ENCODE measurements around the gene METTL25.

DNA sequence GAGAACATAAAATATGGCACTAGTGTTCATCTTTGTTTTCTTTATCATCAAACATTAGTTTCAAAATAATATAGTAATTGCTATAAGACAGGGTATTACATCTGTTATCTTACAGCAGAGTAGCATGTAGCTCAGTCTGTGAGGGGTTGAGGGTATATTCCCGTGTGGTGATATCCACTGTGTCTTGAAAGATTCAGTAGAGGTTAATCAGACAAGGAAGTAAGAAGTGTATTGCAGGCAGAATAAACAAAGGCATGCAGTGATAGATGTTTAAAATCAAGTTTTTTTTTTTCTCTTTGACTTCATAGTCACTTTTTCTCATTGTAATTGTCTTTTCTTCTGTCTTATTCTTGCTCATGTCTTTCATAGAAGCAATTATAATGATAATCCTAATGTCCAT, 48.3 kb downstream of the METTL25 start:
- TF ChIP-seq POLR2A (IDR thresholded peaks at IDR 0.05) (no peak), POLR2AphosphoS5 (IDR thresholded peaks at IDR 0.05) (no peak), EP300 (IDR thresholded peaks at IDR 0.05; ENCODE audit: low read depth) (no peak)
- TF ChIP-seq, protein P1, sequence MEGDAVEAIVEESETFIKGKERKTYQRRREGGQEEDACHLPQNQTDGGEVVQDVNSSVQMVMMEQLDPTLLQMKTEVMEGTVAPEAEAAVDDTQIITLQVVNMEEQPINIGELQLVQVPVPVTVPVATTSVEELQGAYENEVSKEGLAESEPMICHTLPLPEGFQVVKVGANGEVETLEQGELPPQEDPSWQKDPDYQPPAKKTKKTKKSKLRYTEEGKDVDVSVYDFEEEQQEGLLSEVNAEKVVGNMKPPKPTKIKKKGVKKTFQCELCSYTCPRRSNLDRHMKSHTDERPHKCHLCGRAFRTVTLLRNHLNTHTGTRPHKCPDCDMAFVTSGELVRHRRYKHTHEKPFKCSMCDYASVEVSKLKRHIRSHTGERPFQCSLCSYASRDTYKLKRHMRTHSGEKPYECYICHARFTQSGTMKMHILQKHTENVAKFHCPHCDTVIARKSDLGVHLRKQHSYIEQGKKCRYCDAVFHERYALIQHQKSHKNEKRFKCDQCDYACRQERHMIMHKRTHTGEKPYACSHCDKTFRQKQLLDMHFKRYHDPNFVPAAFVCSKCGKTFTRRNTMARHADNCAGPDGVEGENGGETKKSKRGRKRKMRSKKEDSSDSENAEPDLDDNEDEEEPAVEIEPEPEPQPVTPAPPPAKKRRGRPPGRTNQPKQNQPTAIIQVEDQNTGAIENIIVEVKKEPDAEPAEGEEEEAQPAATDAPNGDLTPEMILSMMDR (IDR thresholded peaks at IDR 0.05): no peak
